Amniotic epithelial cell (primary cell): ENCODE measurements around the gene GRM8.
A peak's percentile ranks its signal among the peaks of the same experiment; 100 is the strongest.

Source experiments
- DNase-seq: peaks from one replicate; pipeline ENCODE4 v3.0.0-alpha.2; 2010; ENCODE audit warnings: low read depth

The GRM8 gene

GRCh38 chr7:127252778-127253280, at the start of gene GRM8:
Gene GRM8, minus strand, starts transcription at chr7:127252941.
- peak; percentile 22 for DNase-seq

DNA sequence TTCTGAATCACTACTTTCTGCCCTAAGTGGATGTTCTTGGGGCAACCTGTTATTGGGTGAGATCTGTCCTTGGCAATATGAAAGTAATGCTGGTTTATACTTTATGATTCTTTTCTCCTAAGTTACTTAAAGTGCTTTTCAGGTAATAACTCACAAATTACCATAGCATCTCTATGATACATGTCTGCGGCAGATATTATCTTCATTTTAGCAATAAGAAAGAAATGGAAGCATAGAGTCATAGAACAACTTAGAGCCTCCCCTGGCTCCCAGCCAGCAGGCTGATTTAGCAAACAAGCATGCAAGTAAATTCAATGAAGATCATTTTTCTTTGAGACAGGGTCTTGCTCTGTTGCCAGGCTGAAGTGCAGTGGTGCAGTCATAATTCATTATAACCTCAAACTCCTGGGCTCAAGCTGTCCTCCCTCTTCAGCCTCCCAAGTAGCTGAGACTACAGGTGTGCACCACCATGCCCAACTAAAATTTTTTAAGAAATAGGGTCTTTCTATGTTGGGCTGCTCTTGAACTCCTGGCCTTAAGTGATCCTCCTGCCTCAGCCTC, 38.1 kb upstream of the GRM8 start:
- peak; percentile 16 for DNase-seq

DNA sequence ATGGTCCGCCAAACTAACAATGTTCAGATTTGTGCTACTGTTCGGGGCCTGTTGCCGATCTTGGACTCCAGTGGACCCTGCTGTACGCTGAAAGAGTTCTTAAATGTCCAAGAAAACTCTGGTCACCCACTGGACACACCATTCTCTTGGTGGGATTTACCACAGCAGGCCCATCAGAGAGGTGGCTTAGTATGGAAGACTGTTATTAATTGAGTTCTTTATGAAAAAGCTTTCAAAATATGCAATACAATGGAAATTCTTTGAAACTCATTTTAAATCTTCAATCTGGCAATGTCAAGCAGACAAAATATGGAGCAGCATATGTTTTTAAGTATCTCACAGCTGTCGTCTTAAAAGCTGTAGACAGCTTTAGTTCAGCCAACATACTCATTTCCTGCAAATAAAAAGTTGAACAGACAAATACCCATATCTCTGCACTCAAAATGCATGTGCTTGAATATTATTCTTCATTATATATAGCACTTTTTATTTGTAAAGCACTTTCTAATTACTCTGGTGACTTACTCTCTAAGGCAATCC, 37.4 kb upstream of the GRM8 start:
- no peak for DNase-seq

- DNase-seq, result no peak
Observed at GRCh38 chr7:127287133-127287532, 34.4 kb upstream of the GRM8 start.

GRCh38 chr7:127270093-127270492, 17.4 kb upstream of the GRM8 start:
- DNase-seq, result no peak

- DNase-seq, result no peak
Observed at GRCh38 chr7:127266047-127266446, 13.3 kb upstream of the GRM8 start.

DNA sequence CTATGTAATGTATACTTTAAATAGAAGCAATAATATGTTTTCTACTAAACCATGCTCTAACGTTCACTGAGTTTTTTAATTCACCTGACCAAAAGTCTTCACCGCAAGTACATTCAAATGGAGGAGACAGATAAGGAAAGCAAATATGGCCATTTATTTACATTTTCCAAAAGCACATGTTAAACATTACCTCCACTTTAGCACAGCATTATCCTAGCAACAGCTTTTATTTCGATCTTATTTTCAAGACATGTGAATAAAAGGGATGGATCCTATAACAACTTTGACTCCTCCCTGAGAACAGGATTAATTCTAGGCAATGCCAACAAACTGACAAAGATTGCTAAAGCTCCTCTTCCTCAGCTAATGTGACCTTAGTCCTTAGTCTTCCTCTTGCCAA, 11.5 kb upstream of the GRM8 start:
- no peak for DNase-seq

DNA sequence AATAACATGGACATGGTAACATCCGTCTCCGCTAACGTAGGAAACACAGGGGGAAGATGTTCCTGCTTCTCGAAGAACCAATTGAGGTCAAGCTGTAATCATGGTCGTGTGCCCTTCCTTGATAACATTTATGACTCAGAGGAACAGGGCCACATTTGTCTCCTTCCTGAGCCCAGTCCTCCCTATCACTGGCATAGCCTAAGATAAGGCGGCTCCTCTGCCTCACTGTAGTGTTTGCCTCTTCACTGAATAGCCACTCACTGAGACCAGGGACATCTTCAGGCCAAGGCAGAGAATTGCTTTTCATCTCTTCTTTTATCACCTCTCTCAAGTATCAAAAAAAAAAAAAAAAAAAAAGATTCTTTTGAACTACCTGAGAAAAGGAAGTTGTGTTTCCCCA, 5.4 kb upstream of the GRM8 start:
- no peak for DNase-seq

GRCh38 chr7:127257086-127257485, 4.3 kb upstream of the GRM8 start:
- no peak for DNase-seq

DNA sequence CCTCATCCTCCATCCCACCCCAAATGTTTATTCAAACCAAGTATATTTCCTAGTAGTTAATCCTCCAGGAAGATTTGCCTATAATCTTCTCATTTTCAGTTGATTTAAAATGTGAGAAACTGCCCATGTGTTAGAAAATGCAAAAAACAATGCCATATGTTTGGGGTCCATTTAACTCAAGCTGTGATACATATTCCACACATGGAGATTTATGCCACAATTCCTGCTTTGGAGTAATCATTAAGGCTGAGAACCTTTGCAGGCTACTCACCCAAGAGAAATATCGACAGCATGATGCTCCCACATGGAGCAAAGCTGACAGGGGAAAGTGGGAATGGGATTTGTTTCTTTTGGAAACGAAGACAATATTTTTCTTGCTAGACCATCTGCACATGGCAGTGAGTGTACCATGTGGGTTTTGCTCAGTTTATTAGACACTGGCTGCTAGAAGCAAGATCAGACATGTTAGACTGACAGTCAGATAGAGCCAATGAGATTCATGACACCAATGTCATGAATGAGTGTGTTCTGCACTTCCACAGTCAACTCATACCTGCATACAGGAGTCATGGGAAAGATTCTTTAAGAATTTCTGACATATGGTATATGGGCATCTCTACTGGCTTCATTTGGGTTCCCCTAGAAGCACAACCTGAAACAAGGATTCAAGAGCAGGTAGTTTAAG, 3.4 kb upstream of the GRM8 start:
- no peak for DNase-seq

DNA sequence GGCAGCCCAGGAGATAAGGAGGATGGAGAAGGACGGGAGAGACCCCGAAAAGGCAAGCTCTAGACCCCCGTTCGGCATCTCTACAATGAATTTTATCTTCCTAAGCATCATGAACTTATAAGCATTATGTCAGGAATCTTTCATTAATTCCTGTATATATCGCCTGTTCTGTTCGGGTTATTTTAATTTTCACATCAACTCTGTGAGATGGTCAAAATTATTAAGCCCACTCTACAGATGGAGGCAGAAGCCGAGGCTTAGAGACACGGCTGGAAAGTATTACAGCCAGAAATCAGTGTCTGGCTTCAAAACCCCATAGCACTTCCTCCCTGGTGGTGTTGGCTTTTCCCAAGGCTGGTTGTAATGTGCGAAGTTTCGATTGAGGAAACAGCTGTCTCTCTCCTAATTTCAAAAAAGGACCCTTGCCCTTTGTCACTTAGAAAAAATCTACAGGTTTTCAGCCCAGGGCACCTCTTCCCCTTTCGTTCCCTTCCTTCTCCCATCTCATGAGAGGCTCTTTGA, 1.5 kb upstream of the GRM8 start:
- DNase-seq, result no peak

DNA sequence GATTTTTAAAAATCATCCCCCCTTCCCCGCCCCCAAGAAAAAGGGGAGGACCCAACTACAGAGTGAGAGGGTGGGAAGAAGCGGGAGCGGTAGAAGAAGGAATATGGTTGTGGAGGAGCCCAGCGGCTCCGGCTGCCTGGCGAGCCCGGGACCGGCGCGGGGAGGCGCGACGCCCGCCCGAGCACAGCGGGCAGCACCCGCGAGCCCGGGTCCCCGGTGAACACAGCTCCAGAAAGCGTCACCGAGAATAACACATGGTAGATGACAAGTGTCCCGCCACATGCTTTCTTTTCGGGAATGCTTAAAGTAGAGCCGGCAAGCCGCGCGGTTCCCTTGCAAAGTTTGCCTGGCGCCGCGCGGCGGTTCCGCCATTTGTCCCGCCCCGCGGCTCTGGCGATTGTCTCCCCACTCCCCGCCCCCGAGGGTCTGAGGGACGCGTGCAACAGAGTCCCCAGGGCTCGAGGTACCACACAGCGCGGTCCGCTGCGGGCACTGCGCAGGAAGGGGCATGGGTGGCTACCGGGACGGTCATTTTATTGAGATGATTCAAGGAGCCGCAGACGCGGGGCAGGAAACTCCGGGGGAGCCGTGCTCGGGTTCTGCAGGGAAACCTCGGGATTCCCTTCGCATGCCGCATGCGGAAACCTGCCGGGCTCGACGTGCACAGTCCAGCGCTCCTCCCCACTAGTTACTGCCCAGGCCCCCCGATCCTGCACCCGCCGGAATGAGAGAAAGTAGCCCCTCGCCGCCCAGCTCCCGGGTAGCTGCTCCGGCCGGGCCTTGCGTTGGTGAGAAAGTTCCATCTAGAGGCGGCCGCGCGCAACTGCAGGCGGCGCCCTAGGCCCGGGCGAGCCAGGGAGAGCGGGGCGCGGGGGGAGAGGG, 781 bp upstream of the GRM8 start:
- peak; percentile 35 for DNase-seq

DNA sequence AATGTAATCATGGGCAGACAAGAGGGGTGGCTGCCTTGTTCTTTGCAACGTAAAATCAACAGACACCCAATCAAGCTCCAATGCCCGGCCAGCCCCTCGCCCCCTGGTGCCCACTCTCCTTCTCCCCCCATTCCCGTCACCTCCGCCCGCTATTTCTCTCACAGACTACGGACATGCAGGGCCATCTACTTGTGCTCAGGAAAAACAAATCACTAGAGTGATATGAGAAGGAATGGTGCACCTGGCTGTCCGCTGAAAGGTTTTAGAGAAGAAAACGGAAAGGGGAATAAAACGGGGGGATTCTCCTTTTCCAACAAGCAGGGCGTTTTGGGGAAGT, 396 bp downstream of the GRM8 start:
- DNase-seq, result no peak

GRCh38 chr7:127251465-127252376, 1.0 kb downstream of the GRM8 start:
- no peak for DNase-seq

GRCh38 chr7:127251036-127251464, 1.7 kb downstream of the GRM8 start:
- no peak for DNase-seq

GRCh38 chr7:127250312-127251035, 2.3 kb downstream of the GRM8 start:
- DNase-seq, result no peak

DNA sequence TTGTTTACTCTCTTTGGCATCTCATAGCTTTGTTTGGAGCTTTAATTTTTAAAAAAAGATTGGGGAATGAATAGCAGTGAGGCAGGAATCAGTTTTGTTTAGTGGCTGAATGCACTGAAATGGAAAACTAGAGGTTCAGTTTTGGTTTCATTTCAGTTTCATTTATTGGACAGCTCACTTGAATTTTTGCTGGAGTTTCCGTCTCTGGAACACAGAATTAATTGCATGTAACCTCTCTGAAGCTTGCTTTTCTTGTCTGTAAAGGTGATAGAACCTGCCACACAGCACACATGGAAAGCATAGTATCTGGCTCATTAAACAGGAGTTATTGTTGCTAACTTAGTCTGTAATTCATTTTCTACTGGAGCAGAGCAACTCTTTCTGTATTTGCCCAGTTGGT, 7.1 kb downstream of the GRM8 start:
- DNase-seq, result no peak

GRCh38 chr7:127245002-127245401, 7.7 kb downstream of the GRM8 start:
- no peak for DNase-seq

- DNase-seq, result no peak
Observed at GRCh38 chr7:127239814-127240213, 12.9 kb downstream of the GRM8 start.

DNA sequence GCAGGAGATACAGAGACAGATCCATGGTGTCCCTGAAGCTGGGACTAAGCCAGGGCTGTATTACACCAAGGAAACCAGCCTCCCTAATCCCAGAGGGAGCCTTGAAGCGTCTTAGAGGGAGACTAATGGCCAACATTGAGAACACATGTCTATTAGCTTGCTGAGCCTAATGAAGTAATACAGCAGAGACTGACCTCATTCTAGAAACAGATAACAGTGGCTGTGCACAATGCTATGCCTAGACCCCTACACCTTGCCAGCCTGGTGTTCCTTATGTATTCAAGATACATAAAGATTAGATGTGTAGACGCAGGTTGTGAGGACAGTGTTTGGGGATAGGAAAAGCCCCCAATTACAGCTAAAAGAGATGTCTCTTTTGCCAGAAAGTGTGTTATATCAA, 19.1 kb downstream of the GRM8 start:
- no peak for DNase-seq

DNA sequence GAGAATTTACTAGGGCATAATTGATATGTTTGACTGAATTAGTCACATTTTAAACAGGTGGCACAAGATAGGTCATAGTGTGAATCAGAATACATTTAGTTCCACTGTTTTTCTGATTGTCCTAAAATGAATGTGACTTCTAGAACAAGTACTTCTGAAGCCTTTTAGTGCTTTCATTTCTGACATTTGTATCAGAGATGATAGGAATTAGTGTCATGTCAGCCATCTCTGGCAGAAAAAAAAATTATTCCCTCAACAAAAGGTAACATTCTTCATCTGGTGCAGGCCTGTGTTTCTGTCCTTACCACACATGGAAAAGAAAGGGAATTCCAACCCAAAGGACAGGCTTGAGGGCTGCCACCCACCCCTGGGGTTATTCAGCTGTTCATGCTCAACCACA, 21.3 kb downstream of the GRM8 start:
- DNase-seq, result no peak
